ENCODE measurements around the gene SLC41A2.
"Not testable (repeated sequence)": the region's sequence is repeated elsewhere in the genome, so short reads cannot be mapped to it uniquely, and the experiment has no call there.

Gene SLC41A2

GRCh38 chr12:104955703-104956102 is 2.4 kb downstream of the SLC41A2 start:
- Mint-ChIP-seq H3K27ac (peak overlapping the region in 1 of 3 experiments; percentile 4), H3K4me1 (peaks cover 28% of the 10 kb centered on the region), H3K9me3 (no peaks in the 10 kb centered on the region), H3K4me3 (peak overlapping the region; percentile 39 to 68 (median 54)), H3K36me3 (ENCODE audit: low read depth) (no peaks in the 10 kb centered on the region), H3K27me3 (ENCODE audit: low read depth) (peaks cover 44% of the 10 kb centered on the region)
- TF ChIP-seq CTCF (IDR thresholded peaks at IDR 0.05; ENCODE audit: unreplicated experiment in 3 of 3), result no peak

- Mint-ChIP-seq H3K27ac (peak overlapping the region in 2 of 3 experiments; percentile 35 to 65), H3K4me3 (no peak overlapping the region), H3K4me1 (peaks cover 9% of the 10 kb centered on the region), H3K36me3 (ENCODE audit: low read depth) (no peaks in the 10 kb centered on the region), H3K9me3 (no peaks in the 10 kb centered on the region), H3K27me3 (ENCODE audit: low read depth) (peaks cover 34% of the 10 kb centered on the region)
- no peak for TF ChIP-seq CTCF (IDR thresholded peaks at IDR 0.05; ENCODE audit: unreplicated experiment in 3 of 3)
Observed at GRCh38 chr12:104953323-104953722, 4.8 kb downstream of the SLC41A2 start.

GRCh38 chr12:104952816-104953215 is 5.3 kb downstream of the SLC41A2 start:
- Mint-ChIP-seq H3K4me3 (no peak overlapping the region), H3K27me3 (ENCODE audit: low read depth) (peaks cover 34% of the 10 kb centered on the region), H3K27ac (peak overlapping the region in 1 of 3 experiments; percentile 10), H3K36me3 (ENCODE audit: low read depth) (no peaks in the 10 kb centered on the region), H3K4me1 (peaks cover 9% of the 10 kb centered on the region), H3K9me3 (no peaks in the 10 kb centered on the region)
- TF ChIP-seq CTCF (IDR thresholded peaks at IDR 0.05; ENCODE audit: unreplicated experiment in 3 of 3), result no peak

GRCh38 chr12:104951759-104952509 is 6.2 kb downstream of the SLC41A2 start:
- Mint-ChIP-seq H3K4me3 (no peak overlapping the region), H3K36me3 (ENCODE audit: low read depth) (no peaks in the 10 kb centered on the region), H3K27ac (no peak overlapping the region), H3K4me1 (peaks cover 4% of the 10 kb centered on the region), H3K27me3 (ENCODE audit: low read depth) (peaks cover 29% of the 10 kb centered on the region), H3K9me3 (no peaks in the 10 kb centered on the region)
- no peak for TF ChIP-seq CTCF (IDR thresholded peaks at IDR 0.05; ENCODE audit: unreplicated experiment in 3 of 3)

GRCh38 chr12:104948716-104949115 is 9.4 kb downstream of the SLC41A2 start:
- not testable (repeated sequence) for H3K36me3 Mint-ChIP-seq (ENCODE audit: low read depth); H3K4me3 Mint-ChIP-seq; H3K4me1 Mint-ChIP-seq; H3K27ac Mint-ChIP-seq; H3K27me3 Mint-ChIP-seq (ENCODE audit: low read depth); H3K9me3 Mint-ChIP-seq

GRCh38 chr12:104944252-104944651 is 13.8 kb downstream of the SLC41A2 start:
- no peak for TF ChIP-seq CTCF (IDR thresholded peaks at IDR 0.05; ENCODE audit: unreplicated experiment in 3 of 3)
- no peak overlapping the region for H3K27ac Mint-ChIP-seq

GRCh38 chr12:104943401-104943800 is 14.7 kb downstream of the SLC41A2 start:
- not testable (repeated sequence) for H3K27me3 Mint-ChIP-seq (ENCODE audit: low read depth); H3K4me1 Mint-ChIP-seq; H3K4me3 Mint-ChIP-seq; H3K36me3 Mint-ChIP-seq (ENCODE audit: low read depth); H3K27ac Mint-ChIP-seq
- H3K9me3 Mint-ChIP-seq, result peaks cover 12% of the 10 kb centered on the region

More at GRCh38 chr12:104944252-104944651, 13.8 kb downstream of the SLC41A2 start:
- peaks cover 12% of the 10 kb centered on the region for H3K9me3 Mint-ChIP-seq
- no peak overlapping the region for H3K4me3 Mint-ChIP-seq
- peaks cover 3% of the 10 kb centered on the region for H3K27me3 Mint-ChIP-seq (ENCODE audit: low read depth)
- H3K4me1 Mint-ChIP-seq, result no peaks in the 10 kb centered on the region
- peaks cover 4% of the 10 kb centered on the region for H3K36me3 Mint-ChIP-seq (ENCODE audit: low read depth)
